Endodermal cell (in vitro differentiated cells): ENCODE results near the gene EIPR1. TPM values are rescaled to one million over a fixed set of nuclear protein-coding genes. Genes with fewer than 3 reads are reported as not detected.

ENCODE experiments used
- DNase-seq: peaks from one replicate; pipeline ENCODE4 v3.0.0-alpha.2; 2017
- H3K27ac ChIP-seq: 2 replicates; pipeline ENCODE4 v1.5.1; 2013; ENCODE audit warnings: mild to moderate bottlenecking, low read depth, low read length, moderate library complexity
- H3K27me3 ChIP-seq: 2 replicates; pipeline ENCODE4 v1.6.1; 2013; ENCODE audit warnings: mild to moderate bottlenecking, low read length, moderate library complexity; ENCODE audit not compliant: insufficient read depth, control insufficient read depth, poor library complexity, severe bottlenecking
- H3K36me3 ChIP-seq: 2 replicates; pipeline ENCODE4 v1.7.0; 2013; ENCODE audit warnings: mild to moderate bottlenecking, low read length, moderate library complexity; ENCODE audit not compliant: control insufficient read depth, insufficient read depth
- H3K4me1 ChIP-seq: one replicate; pipeline ENCODE4 v1.7.0; 2013; ENCODE audit warnings: low read length; ENCODE audit not compliant: control insufficient read depth, insufficient read depth
- H3K4me3 ChIP-seq: 2 replicates; pipeline ENCODE4 v1.5.1; 2013; ENCODE audit warnings: mild to moderate bottlenecking, low read length, moderate library complexity
- H3K9ac ChIP-seq: 2 replicates; pipeline ENCODE4 v1.6.1; 2013; ENCODE audit warnings: mild to moderate bottlenecking, low read length, moderate library complexity; ENCODE audit not compliant: poor library complexity, severe bottlenecking; ENCODE audit errors: extremely low read depth
- H3K9me3 ChIP-seq: 2 replicates; pipeline ENCODE4 v1.6.1; 2013; ENCODE audit warnings: mild to moderate bottlenecking, low read length, moderate library complexity; ENCODE audit not compliant: control insufficient read depth
- H3K27ac Mint-ChIP-seq: 2 replicates; pipeline ENCODE4 v1.8.0; 2020; ENCODE audit warnings: mixed read lengths
- H3K27me3 Mint-ChIP-seq: 2 replicates; pipeline ENCODE4 v1.8.0; 2021; ENCODE audit warnings: mild to moderate bottlenecking, mixed read lengths; ENCODE audit not compliant: insufficient read depth
- H3K36me3 Mint-ChIP-seq: 2 replicates; pipeline ENCODE4 v1.8.0; 2020; ENCODE audit warnings: low read depth, mixed read lengths
- H3K4me1 Mint-ChIP-seq: 2 replicates; pipeline ENCODE4 v1.8.0; 2020; ENCODE audit warnings: mixed read lengths
- H3K4me3 Mint-ChIP-seq: 2 replicates; pipeline ENCODE4 v1.8.0; 2020; ENCODE audit warnings: mild to moderate bottlenecking, moderate library complexity, mixed read lengths
- H3K9me3 Mint-ChIP-seq: 2 replicates; pipeline ENCODE4 v1.8.0; 2020; ENCODE audit warnings: mild to moderate bottlenecking, mixed read lengths
- CTCF ChIP-seq: fragments of 200-600 bp; sonication (generic); conservative IDR thresholded peaks from 2 replicates; pipeline ENCODE4 v1.5.0; 2021; ENCODE audit warnings: antibody characterized with exemption, mild to moderate bottlenecking
- WGBS, 2 experiments: methylation state at CpG; one replicate each; pipeline versions ENCODE4 v1.1.5 to v1.1.7; 2013; ENCODE audit warnings: missing lambda C conversion rate in 2 of 2, mixed read lengths in 1 of 2; ENCODE audit not compliant: insufficient coverage in 1 of 2, insufficient read length in 1 of 2; 5-methylcytosine and 5-hydroxymethylcytosine counted together
- total RNA-seq, 2 donors: library from RNA; stranded (reverse); fragmentation: NEBNext Ultra II Directional in 1 of 2; extraction: Animal tissue kit (Norgen Biotek cat#: 25700) in 1 of 2; gene quantifications; 2 replicates in 1 of 2; 3 replicates in 1 of 2; pipeline ENCODE4 v1.2.1, GENCODE V29; 2021

Gene EIPR1
- total RNA-seq, 2 donors from 2014 or later, result 30.1 to 36.8 TPM

DNA sequence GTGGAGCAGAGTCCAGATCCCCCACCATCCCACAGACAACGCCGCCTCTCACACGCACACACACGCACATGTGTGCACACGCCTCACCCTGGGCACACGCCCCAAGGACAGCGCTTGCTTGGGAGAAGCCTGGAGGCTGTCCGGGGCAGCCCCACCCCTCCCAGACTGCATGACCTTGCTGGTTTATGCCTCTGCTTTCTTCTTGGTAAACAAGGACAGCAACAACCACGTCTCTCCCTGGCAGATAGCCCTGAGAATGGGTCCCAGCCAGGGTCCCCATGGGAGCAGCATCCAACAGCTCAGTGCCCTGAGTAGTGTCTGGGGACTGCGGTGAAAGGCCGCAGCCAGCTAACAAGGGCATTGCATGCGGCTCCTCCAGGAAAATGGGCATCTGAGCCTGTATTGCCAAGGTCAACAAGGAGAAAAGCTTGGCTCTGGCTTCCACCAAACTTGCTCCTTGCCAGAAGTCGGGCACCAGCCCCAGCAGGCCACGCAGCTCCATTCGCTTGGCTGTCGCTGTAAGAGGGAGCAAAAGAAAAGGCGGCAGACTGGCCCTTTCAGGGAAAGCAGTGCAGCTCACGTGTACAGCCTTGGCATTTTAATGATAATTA lies 234.6 kb downstream of the EIPR1 start:
- H3K27me3 ChIP-seq, result no peaks in the 10 kb centered on the region
- no peaks in the 10 kb centered on the region for H3K4me1 ChIP-seq
- H3K9ac ChIP-seq, result no peak overlapping the region
- no peak overlapping the region for H3K4me3 ChIP-seq
- DNase-seq, result peak; percentile 30
- no peak overlapping the region for H3K27ac Mint-ChIP-seq
- H3K9me3 ChIP-seq, result peaks cover 5% of the 10 kb centered on the region
- no peaks in the 10 kb centered on the region for H3K36me3 ChIP-seq
- TF ChIP-seq CTCF, result no peak
- H3K36me3 Mint-ChIP-seq, result no peaks in the 10 kb centered on the region
- H3K4me1 Mint-ChIP-seq, result no peaks in the 10 kb centered on the region
- no peaks in the 10 kb centered on the region for H3K27me3 Mint-ChIP-seq
- no peak overlapping the region for H3K4me3 Mint-ChIP-seq
- 92 to 97% methylated on average over 10 to 18 of the region's 18 CpGs for WGBS, 2 experiments
- H3K9me3 Mint-ChIP-seq, result no peaks in the 10 kb centered on the region
- no peak overlapping the region for H3K27ac ChIP-seq

- no peak overlapping the region for H3K27ac Mint-ChIP-seq
- H3K4me3 ChIP-seq, result no peak overlapping the region
- H3K27me3 ChIP-seq, result no peaks in the 10 kb centered on the region
- peaks cover 5% of the 10 kb centered on the region for H3K9me3 ChIP-seq
- no peaks in the 10 kb centered on the region for H3K36me3 ChIP-seq
- no peaks in the 10 kb centered on the region for H3K27me3 Mint-ChIP-seq
- H3K9ac ChIP-seq, result no peak overlapping the region
- no peaks in the 10 kb centered on the region for H3K36me3 Mint-ChIP-seq
- no peak for TF ChIP-seq CTCF
- H3K9me3 Mint-ChIP-seq, result no peaks in the 10 kb centered on the region
- DNase-seq, result peak; percentile 41
- H3K4me3 Mint-ChIP-seq, result no peak overlapping the region
- no peak overlapping the region for H3K27ac ChIP-seq
- no peaks in the 10 kb centered on the region for H3K4me1 ChIP-seq
- 96% methylated on average over 8 of the region's 8 CpGs; no CpG with 5 or more reads in 1 of the 2 experiments for WGBS, 2 experiments
- no peaks in the 10 kb centered on the region for H3K4me1 Mint-ChIP-seq
These were observed 235.4 kb downstream of the EIPR1 start for GRCh38 chr2:3142210-3142609.

GRCh38 chr2:3141696-3142095 lies 235.9 kb downstream of the EIPR1 start:
- no peak overlapping the region for H3K9ac ChIP-seq
- no peaks in the 10 kb centered on the region for H3K4me1 Mint-ChIP-seq
- no peak overlapping the region for H3K4me3 Mint-ChIP-seq
- no peaks in the 10 kb centered on the region for H3K4me1 ChIP-seq
- peaks cover 5% of the 10 kb centered on the region for H3K9me3 ChIP-seq
- DNase-seq, result peak; percentile 29
- H3K9me3 Mint-ChIP-seq, result peaks cover under 1% of the 10 kb centered on the region
- WGBS, 2 experiments, result 93 to 95% methylated on average over 5 to 6 of the region's 6 CpGs
- no peaks in the 10 kb centered on the region for H3K27me3 ChIP-seq
- H3K27me3 Mint-ChIP-seq, result no peaks in the 10 kb centered on the region
- no peaks in the 10 kb centered on the region for H3K36me3 ChIP-seq
- H3K27ac ChIP-seq, result no peak overlapping the region
- H3K27ac Mint-ChIP-seq, result no peak overlapping the region
- no peaks in the 10 kb centered on the region for H3K36me3 Mint-ChIP-seq
- no peak for TF ChIP-seq CTCF
- no peak overlapping the region for H3K4me3 ChIP-seq
